K562 (cell line): ENCODE results near the gene CROCC2. TPM values are rescaled to one million over a fixed set of nuclear protein-coding genes. Genes with fewer than 3 reads are reported as not detected.

Experiments
- CC2D1A ChIP-seq: fragments of 450-650 bp; IDR thresholded peaks from 2 replicates; pipeline ENCODE4 v1.6.1; 2017; ENCODE audit warnings: mild to moderate bottlenecking
- FOXP1 ChIP-seq: sonication (generic); formaldehyde crosslinking; IDR thresholded peaks from 2 replicates; pipeline ENCODE4 v1.8.0; 2022; ENCODE audit warnings: mild to moderate bottlenecking, missing genetic modification reagents
- KLF16 ChIP-seq: IDR thresholded peaks from 2 replicates; pipeline ENCODE4 v1.6.1; 2016; ENCODE audit warnings: antibody characterized with exemption
- MCM5 ChIP-seq: fragments of 450-650 bp; IDR thresholded peaks from 2 replicates; pipeline ENCODE4 v1.6.1; 2016; ENCODE audit warnings: low read depth
- NR2C2 ChIP-seq, 2 experiments: fragments of 200-800 bp in 1 of 2; sonication (Bioruptor generic) in 1 of 2; sonication (generic) in 1 of 2; formaldehyde crosslinking in 1 of 2; IDR thresholded peaks; 2 replicates each; pipeline versions ENCODE4 v1.6.1 to v1.8.0; 2016 to 2022; ENCODE audit warnings: mild to moderate bottlenecking in 1 of 2, missing compliant biosample characterization in 1 of 2, missing genetic modification characterization in 1 of 2, missing genetic modification reagents in 1 of 2
- RBM17 ChIP-seq: fragments of 200-400 bp; formaldehyde crosslinking; IDR thresholded peaks from 2 replicates; pipeline ENCODE4 v1.6.1; 2017; ENCODE audit warnings: low read depth, mild to moderate bottlenecking, low read length, borderline replicate concordance
- SLC30A9 ChIP-seq: fragments of 250-450 bp; sonication (Bioruptor Pico); IDR thresholded peaks from 2 replicates; pipeline ENCODE4 v1.8.0; 2022; ENCODE audit warnings: mild to moderate bottlenecking, moderate library complexity
- ZFP36 ChIP-seq: fragments of 150-350 bp; IDR thresholded peaks from 2 replicates; pipeline ENCODE4 v1.6.1; 2018; ENCODE audit warnings: low read length, low read depth; ENCODE audit not compliant: partially characterized antibody
- ZNF217 ChIP-seq: sonication (generic); formaldehyde crosslinking; IDR thresholded peaks from 2 replicates; pipeline ENCODE4 v1.8.0; 2022; ENCODE audit warnings: mild to moderate bottlenecking, missing genetic modification reagents
- ZZZ3 ChIP-seq: fragments of 450-650 bp; IDR thresholded peaks from 2 replicates; pipeline ENCODE4 v1.6.1; 2016; ENCODE audit warnings: antibody characterized with exemption, mild to moderate bottlenecking, moderate library complexity
- polyA plus RNA-seq, 8 experiments: library from polyadenylated mRNA; depleted of rRNA in 4 of 8; stranded (reverse) in 5 of 8; unstranded in 3 of 8; fragments of >200 nt; fragmentation: Nextera tagmentation in 2 of 8; fragmentation: Illumina TruSeq in 1 of 8; extraction: Ambion mirVana in 2 of 8; extraction: Trizol in 1 of 8; gene quantifications; 2 replicates each; pipeline versions ENCODE4 v1.2.1 to v1.2.3, GENCODE V29; 2011 to 2014; ENCODE audit warnings: inconsistent platforms in 1 of 8, missing spikeins in 1 of 8
- total RNA-seq, 7 experiments: library from RNA; depleted of rRNA in 6 of 7; stranded (reverse); fragments of >200 nt in 6 of 7; fragmentation: Illumina TruSeq in 2 of 7; extraction: Trizol in 2 of 7; gene quantifications; 2 replicates each; pipeline versions ENCODE4 v1.2.1 to v1.2.3, GENCODE V29; 2011 to 2021; ENCODE audit warnings: low replicate concordance in 1 of 7
- TF ChIP-seq, protein P1 (sequence below): sonication (generic); formaldehyde crosslinking; IDR thresholded peaks from 2 replicates; pipeline ENCODE4 v1.8.0; 2023; ENCODE audit warnings: missing genetic modification reagents, mild to moderate bottlenecking, borderline replicate concordance

Gene CROCC2
- total and polyA plus RNA-seq, 9 of the 15 experiments (the other 6 are each of a cell fraction or from before 2014, with no cell fraction given), result not detected

DNA sequence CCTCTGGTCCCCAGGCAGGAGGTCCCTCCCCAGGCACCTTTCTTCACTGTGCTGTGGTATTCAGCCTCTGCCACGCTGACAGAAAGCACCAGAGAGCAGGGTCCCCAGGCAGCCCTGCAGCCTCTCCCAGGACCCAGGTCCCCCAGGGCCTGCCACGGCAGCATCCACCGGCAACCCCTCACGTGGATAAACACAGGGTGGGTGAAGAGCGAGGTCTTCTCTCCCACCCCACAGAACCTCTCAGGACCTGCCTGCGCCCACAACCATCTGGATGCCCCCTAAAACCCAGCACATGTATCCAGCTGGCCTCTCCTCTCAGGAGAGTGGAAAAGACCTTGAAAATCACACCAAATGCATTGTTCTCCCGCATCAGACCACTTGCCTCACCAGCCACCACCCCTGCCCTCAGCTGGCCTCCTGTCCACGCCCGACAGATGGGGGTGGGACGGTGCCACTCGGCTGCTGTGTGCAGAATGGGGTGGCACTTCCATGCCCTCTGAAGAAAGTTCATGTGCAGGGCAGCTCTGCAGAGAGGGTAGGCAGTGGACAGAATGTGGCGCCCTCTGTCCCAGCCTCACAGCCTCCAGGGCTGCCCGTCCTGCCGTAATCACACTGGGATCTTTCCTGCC is 4.0 kb upstream of the CROCC2 start (continued):
- TF ChIP-seq, protein P1, sequence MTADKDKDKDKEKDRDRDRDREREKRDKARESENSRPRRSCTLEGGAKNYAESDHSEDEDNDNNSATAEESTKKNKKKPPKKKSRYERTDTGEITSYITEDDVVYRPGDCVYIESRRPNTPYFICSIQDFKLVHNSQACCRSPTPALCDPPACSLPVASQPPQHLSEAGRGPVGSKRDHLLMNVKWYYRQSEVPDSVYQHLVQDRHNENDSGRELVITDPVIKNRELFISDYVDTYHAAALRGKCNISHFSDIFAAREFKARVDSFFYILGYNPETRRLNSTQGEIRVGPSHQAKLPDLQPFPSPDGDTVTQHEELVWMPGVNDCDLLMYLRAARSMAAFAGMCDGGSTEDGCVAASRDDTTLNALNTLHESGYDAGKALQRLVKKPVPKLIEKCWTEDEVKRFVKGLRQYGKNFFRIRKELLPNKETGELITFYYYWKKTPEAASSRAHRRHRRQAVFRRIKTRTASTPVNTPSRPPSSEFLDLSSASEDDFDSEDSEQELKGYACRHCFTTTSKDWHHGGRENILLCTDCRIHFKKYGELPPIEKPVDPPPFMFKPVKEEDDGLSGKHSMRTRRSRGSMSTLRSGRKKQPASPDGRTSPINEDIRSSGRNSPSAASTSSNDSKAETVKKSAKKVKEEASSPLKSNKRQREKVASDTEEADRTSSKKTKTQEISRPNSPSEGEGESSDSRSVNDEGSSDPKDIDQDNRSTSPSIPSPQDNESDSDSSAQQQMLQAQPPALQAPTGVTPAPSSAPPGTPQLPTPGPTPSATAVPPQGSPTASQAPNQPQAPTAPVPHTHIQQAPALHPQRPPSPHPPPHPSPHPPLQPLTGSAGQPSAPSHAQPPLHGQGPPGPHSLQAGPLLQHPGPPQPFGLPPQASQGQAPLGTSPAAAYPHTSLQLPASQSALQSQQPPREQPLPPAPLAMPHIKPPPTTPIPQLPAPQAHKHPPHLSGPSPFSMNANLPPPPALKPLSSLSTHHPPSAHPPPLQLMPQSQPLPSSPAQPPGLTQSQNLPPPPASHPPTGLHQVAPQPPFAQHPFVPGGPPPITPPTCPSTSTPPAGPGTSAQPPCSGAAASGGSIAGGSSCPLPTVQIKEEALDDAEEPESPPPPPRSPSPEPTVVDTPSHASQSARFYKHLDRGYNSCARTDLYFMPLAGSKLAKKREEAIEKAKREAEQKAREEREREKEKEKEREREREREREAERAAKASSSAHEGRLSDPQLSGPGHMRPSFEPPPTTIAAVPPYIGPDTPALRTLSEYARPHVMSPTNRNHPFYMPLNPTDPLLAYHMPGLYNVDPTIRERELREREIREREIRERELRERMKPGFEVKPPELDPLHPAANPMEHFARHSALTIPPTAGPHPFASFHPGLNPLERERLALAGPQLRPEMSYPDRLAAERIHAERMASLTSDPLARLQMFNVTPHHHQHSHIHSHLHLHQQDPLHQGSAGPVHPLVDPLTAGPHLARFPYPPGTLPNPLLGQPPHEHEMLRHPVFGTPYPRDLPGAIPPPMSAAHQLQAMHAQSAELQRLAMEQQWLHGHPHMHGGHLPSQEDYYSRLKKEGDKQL (CRISPR knock-in tag), result no peak
- no peak for TF ChIP-seq CC2D1A
- no peak for TF ChIP-seq RBM17
- TF ChIP-seq ZFP36, result no peak
- TF ChIP-seq NR2C2 (CRISPR knock-in tag; IDR thresholded peaks at IDR 0.05), result no peak
- TF ChIP-seq NR2C2 (tag; IDR thresholded peaks at IDR 0.05), result no peak
- no peak for TF ChIP-seq MCM5
- TF ChIP-seq FOXP1 (CRISPR knock-in tag), result no peak
- no peak for TF ChIP-seq ZNF217 (CRISPR knock-in tag)
- TF ChIP-seq SLC30A9 (CRISPR knock-in tag), result no peak
- no peak for TF ChIP-seq ZZZ3
- TF ChIP-seq KLF16, result no peak
